Muscle of leg (tissue), 11 donors: ENCODE measurements around the gene COL18A1. TPM values are rescaled to one million over a fixed set of nuclear protein-coding genes. Genes with fewer than 3 reads are reported as not detected.

ENCODE experiments used
- DNase-seq: peaks from one replicate; pipeline ENCODE4 v3.0.0; 2013
- H3K27ac ChIP-seq: one replicate; pipeline ENCODE4 v1.5.1; 2013; ENCODE audit warnings: mild to moderate bottlenecking, low read length, control low read depth
- H3K27me3 ChIP-seq: one replicate; pipeline ENCODE4 v1.6.1; 2013; ENCODE audit warnings: low read length; ENCODE audit not compliant: control insufficient read depth, insufficient read depth
- H3K36me3 ChIP-seq: one replicate; pipeline ENCODE4 v1.6.1; 2013; ENCODE audit warnings: low read length; ENCODE audit not compliant: control insufficient read depth, insufficient read depth
- H3K4me1 ChIP-seq: one replicate; pipeline ENCODE4 v1.6.1; 2013; ENCODE audit warnings: low read length; ENCODE audit not compliant: control insufficient read depth, insufficient read depth
- H3K4me3 ChIP-seq: one replicate; pipeline ENCODE4 v1.5.1; 2013; ENCODE audit warnings: low read length, control low read depth
- H3K9me3 ChIP-seq: replicated peaks from 2 replicates; pipeline ENCODE4 v1.6.1; 2013; ENCODE audit warnings: low read depth, low read length; ENCODE audit not compliant: control insufficient read depth
- WGBS: methylation state at CpG from one replicate; pipeline ENCODE4 v1.1.5; 2013; ENCODE audit warnings: missing lambda C conversion rate; ENCODE audit not compliant: insufficient coverage; 5-methylcytosine and 5-hydroxymethylcytosine counted together
- polyA plus RNA-seq, 8 donors: library from polyadenylated mRNA; unstranded; fragments of 120-200 nt; gene quantifications; one replicate each; pipeline versions ENCODE4 v1.2.1 to v1.2.3, GENCODE V29; 2013; ENCODE audit warnings: inconsistent platforms in 1 of 8, low replicate concordance in 1 of 8; ENCODE audit not compliant: insufficient read length in 8 of 8, insufficient read depth in 1 of 8
- total RNA-seq: library from RNA; stranded (reverse); fragments of 120-200 nt; gene quantifications from one replicate; pipeline ENCODE4 v1.2.4, GENCODE V29; 2013

COL18A1 gene
- total and polyA plus RNA-seq, 9 donors: 58.4 to 141 (median 95.6) TPM

GRCh38 chr21:45382697-45382997, 22.3 kb upstream of the COL18A1 start:
- peaks cover 30% of the 10 kb centered on the region for H3K4me1 ChIP-seq
- DNase-seq: no peak
- 89% methylated on average over 10 of the region's 10 CpGs for WGBS

GRCh38 chr21:45383111-45383614, 21.8 kb upstream of the COL18A1 start:
- Histone ChIP-seq H3K9me3 (peaks cover 3% of the 10 kb centered on the region), H3K27ac (no peak overlapping the region), H3K27me3 (peaks cover 4% of the 10 kb centered on the region), H3K36me3 (no peaks in the 10 kb centered on the region), H3K4me3 (no peak overlapping the region), H3K4me1 (peaks cover 35% of the 10 kb centered on the region)
- no peak for DNase-seq
- 67% methylated on average over 10 of the region's 11 CpGs for WGBS

More at GRCh38 chr21:45382697-45382997, 22.3 kb upstream of the COL18A1 start:
- no peaks in the 10 kb centered on the region for H3K36me3 ChIP-seq
- no peak overlapping the region for H3K4me3 ChIP-seq
- H3K27ac ChIP-seq: no peak overlapping the region
- H3K27me3 ChIP-seq: peaks cover 4% of the 10 kb centered on the region
- peaks cover 3% of the 10 kb centered on the region for H3K9me3 ChIP-seq

GRCh38 chr21:45383615-45384201, 21.3 kb upstream of the COL18A1 start:
- no peaks in the 10 kb centered on the region for H3K36me3 ChIP-seq
- 63% methylated on average over 25 of the region's 26 CpGs for WGBS
- H3K9me3 ChIP-seq: peaks cover 3% of the 10 kb centered on the region
- peaks cover 37% of the 10 kb centered on the region for H3K4me1 ChIP-seq
- H3K27me3 ChIP-seq: peaks cover 4% of the 10 kb centered on the region
- no peak overlapping the region for H3K4me3 ChIP-seq
- no peak for DNase-seq
- no peak overlapping the region for H3K27ac ChIP-seq

- Histone ChIP-seq H3K4me1 (peaks cover 37% of the 10 kb centered on the region), H3K4me3 (no peak overlapping the region), H3K27me3 (peaks cover 4% of the 10 kb centered on the region), H3K9me3 (peaks cover 3% of the 10 kb centered on the region), H3K36me3 (no peaks in the 10 kb centered on the region), H3K27ac (no peak overlapping the region)
- WGBS: 44% methylated on average over 24 of the region's 30 CpGs
- DNase-seq: no peak
Measured at GRCh38 chr21:45384656-45385548, 20.1 kb upstream of the COL18A1 start.

- Histone ChIP-seq H3K9me3 (peaks cover 3% of the 10 kb centered on the region), H3K36me3 (no peaks in the 10 kb centered on the region), H3K4me3 (no peak overlapping the region), H3K27ac (no peak overlapping the region), H3K27me3 (peaks cover 6% of the 10 kb centered on the region), H3K4me1 (peaks cover 37% of the 10 kb centered on the region)
- DNase-seq: no peak
- WGBS: 86% methylated on average over 18 of the region's 21 CpGs
Measured at GRCh38 chr21:45385549-45386050, 19.4 kb upstream of the COL18A1 start.

GRCh38 chr21:45386336-45386727, 18.6 kb upstream of the COL18A1 start:
- 69% methylated on average over 10 of the region's 11 CpGs for WGBS
- Histone ChIP-seq H3K27me3 (peaks cover 6% of the 10 kb centered on the region), H3K4me3 (no peak overlapping the region), H3K9me3 (peaks cover 3% of the 10 kb centered on the region), H3K27ac (no peak overlapping the region), H3K36me3 (no peaks in the 10 kb centered on the region), H3K4me1 (peaks cover 37% of the 10 kb centered on the region)
- DNase-seq: no peak

GRCh38 chr21:45386728-45387371, 18.1 kb upstream of the COL18A1 start:
- Histone ChIP-seq H3K36me3 (no peaks in the 10 kb centered on the region), H3K27me3 (peaks cover 6% of the 10 kb centered on the region), H3K4me1 (peaks cover 37% of the 10 kb centered on the region), H3K4me3 (no peak overlapping the region), H3K9me3 (peaks cover 3% of the 10 kb centered on the region), H3K27ac (peak overlapping the region; percentile 9)
- peak; percentile 87 for DNase-seq
- 29% methylated on average over 20 of the region's 20 CpGs for WGBS

- no peak overlapping the region for H3K27ac ChIP-seq
- H3K36me3 ChIP-seq: no peaks in the 10 kb centered on the region
- no peak for DNase-seq
- H3K4me3 ChIP-seq: no peak overlapping the region
- peaks cover 37% of the 10 kb centered on the region for H3K4me1 ChIP-seq
- WGBS: 62% methylated on average over 2 of the region's 13 CpGs
- peaks cover 3% of the 10 kb centered on the region for H3K9me3 ChIP-seq
- peaks cover 6% of the 10 kb centered on the region for H3K27me3 ChIP-seq
Measured at GRCh38 chr21:45387506-45387905, 17.5 kb upstream of the COL18A1 start.

GRCh38 chr21:45388011-45388521, 16.9 kb upstream of the COL18A1 start:
- no peaks in the 10 kb centered on the region for H3K36me3 ChIP-seq
- no peak overlapping the region for H3K27ac ChIP-seq
- H3K4me3 ChIP-seq: no peak overlapping the region
- peaks cover 9% of the 10 kb centered on the region for H3K27me3 ChIP-seq
- H3K4me1 ChIP-seq: peaks cover 37% of the 10 kb centered on the region
- 46% methylated on average over 4 of the region's 7 CpGs for WGBS
- H3K9me3 ChIP-seq: no peaks in the 10 kb centered on the region
- DNase-seq: peak; percentile 56
